HG03039 (cell line): ENCODE results near the gene ZNF180.
"Not testable (repeated sequence)": the region's sequence is repeated elsewhere in the genome, so short reads cannot be mapped to it uniquely, and the experiment has no call there.

ENCODE experiments used
- ATAC-seq: cut with Tn5 transposase; IDR thresholded peaks from one replicate; pipeline ENCODE4 v1.9.1; 2021; ENCODE audit warnings: mild to moderate bottlenecking, moderate library complexity; ENCODE audit not compliant: unreplicated experiment

ZNF180 gene

DNA sequence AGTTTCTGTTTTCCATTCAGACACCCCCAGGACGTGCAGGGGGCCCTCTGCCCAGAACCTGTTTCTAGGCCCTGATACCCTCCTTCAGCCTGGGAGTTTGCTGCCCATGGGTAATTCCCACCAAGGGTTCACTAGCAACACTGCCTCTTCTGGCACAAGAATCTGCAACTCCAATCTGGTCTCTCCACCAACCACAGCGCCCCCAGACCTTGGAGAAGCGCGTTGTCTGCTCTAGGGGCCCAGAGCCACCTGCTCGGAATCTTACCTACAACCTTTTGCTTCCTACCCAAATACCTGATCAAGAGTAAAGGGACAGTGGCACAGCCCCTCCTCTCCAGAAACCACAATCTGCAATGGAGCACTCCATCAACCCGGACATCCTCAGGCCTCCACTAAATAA lies 763 bp downstream of the ZNF180 start:
- no peak for ATAC-seq

DNA sequence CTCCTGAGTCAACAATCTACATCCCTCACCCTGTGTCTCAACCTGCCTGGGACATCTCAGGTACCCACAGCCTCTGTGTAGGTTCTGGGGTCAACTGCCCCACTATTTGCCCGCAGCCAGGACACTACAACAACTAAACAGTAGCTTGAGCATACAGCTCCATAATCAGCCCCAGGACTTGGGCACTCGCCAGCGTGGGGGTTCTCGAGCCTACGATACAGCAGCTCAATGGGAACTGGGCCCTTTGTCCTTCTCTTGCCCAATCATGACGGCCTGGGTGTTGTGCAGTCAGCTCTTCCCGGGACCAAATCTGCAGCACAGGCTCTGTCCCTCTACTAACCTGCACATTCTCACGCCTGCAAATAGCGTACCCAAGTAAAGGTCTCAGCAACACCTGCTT lies 1.3 kb downstream of the ZNF180 start:
- no peak for ATAC-seq

DNA sequence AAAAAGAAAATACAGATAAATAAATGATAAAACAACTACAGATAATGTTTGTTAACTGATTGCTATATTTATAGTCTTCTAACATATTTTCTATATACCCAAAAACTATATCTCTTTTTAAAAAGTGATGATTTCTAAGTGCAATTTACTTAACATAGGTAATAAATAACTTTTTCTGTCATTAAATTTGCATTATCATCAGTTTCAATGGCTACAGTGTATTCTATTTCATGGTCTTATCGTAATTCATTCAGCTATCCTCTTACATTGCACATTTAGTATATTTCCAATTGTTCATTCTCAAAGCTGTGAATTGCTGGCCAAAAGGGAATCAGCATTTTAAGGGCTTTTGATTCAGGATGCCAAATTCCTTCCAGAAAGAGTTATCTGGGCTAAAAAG lies 3.6 kb downstream of the ZNF180 start:
- ATAC-seq, result no peak

DNA sequence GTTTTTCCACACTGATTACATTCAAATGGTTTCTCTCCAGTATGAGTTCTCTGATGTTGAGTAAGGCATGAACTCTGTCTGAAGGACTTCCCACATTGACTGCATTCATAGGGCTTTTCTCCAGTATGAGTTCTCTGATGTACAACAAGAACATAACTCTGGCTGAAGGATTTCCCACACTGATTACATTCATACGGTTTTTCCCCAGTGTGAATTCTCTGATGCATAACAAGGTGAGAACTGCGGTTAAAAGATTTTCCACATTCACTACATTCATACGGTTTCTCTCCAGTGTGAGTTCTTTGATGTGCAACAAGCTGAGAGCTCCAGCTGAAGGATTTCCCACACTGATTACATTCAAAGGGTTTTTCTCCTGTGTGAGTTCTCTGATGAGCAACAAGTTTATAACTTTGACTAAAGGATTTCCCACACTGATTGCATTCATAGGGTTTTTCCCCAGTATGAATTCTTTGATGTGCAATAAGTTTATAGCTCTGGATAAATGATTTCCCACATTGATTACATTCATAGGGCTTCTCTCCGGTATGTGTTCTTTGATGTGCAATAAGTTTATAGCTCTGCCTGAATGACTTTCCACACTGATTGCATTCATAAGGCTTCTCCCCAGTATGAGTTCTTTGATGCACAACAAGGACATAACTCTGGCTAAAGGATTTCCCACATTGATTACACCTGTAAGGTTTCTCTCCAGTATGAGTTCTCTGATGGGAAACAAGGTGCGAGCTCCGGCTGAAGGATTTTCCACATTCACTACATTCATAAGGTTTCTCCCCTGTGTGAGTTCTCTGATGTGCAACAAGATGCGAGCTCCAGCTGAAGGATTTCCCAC lies 23.5 kb downstream of the ZNF180 start:
- no peak for ATAC-seq

DNA sequence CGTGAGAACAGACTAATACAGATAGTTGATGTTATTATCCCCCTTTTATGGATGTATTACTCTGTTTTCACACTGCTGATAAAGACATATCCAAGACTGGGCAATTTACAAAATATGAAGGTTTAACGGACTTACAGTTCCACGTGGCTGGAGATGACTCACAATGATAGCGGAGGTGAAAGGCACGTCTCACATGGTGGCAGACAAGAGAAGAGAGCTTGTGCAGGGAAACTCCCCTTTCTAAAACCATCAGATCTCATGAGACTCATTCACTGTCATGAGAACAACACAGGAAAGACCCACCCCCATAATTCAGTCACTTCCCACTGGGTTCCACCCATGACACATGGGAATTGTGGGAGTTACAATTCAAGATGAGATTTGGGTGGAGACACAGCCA lies 31.6 kb downstream of the ZNF180 start:
- not testable (repeated sequence) for ATAC-seq

DNA sequence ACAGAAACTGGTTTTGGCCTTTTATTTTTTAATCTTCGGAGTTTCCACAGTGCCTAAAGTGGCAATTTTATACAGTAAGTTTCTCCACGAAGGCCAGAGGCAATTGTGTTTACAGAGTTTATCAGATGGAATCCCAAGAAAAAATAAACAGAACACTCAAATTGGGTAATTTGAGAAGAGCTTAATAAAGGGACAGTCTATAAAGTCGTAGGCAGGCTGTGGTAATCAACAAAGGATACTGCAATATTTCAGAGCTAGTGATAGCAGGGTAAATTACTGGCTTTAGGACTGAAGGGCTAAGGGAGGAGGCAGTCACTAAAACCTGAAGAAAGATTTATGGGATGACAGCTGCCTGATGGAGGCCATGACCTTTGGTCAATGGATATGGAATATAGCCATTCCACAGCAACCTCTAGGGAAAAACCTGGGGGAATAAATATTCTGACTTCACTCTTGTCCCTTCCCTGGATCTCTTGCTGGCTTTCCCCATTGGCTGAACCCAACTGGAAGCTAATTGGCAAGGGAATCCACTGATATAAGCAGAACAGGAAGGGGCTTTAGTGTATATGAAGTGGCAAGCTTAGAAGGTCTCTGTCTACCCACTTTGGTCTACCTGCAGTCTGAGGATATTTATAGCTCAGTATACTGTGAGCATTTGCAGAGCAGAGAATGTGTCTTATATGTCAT lies 37.6 kb downstream of the ZNF180 start:
- not testable (repeated sequence) for ATAC-seq

DNA sequence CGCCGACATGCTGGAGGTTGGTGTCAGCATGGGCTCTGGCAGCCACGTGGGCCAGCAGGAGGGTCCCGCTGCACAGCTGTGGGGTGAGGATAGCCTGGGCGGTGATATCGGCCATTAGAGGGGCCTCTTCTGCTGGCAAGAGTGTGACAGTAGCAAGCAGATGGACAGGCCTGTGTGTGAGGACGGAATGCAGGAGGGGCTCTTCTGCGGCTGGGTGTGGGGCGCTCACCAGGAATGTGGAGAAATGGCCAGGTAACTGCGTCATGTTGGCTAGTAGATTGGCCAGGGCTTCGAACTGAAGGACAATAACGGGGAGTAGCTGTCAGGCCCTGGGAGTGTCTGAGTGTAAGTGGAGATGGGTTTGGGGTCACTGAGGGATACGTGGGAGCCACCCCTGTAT lies 44.3 kb downstream of the ZNF180 start:
- ATAC-seq, result not testable (repeated sequence)

DNA sequence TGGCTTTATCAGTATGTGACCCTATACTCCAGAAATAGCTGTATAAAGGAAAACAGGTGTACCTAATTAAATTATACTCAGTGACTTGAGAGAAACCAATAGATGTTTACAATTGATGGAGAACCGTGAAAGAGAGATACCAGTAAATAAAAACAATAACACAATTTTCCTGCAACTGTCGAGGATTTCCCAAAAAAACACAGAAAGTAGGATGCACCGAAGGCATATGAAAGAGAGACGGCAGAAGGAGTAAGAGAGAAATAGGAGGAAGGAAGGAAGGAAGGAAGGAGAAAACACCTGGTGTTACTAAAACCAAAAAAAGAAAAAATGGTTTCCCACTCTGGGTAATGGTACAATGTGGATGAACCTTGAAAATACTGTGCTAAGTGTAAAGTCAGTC lies 45.2 kb downstream of the ZNF180 start:
- ATAC-seq, result no peak

DNA sequence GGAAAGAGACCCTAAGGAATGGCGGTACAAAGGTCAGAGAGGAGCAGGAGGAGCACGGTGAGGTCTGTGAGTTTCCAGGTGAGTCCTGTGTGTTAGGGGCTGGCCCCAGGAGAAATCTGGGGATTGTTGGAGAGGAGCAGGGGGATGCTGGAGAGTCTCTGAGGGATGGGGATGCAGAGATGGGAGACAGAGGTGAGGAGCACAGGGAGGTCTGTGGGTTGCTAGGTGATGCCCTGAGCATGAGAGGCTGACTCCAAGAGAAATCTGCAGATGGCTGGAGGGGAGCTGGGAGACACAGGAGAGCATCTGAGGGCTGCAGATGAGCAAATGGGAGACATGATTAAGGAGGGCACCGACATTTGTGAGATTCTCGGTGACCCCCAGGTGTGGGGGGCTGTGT lies 48.0 kb downstream of the ZNF180 start:
- ATAC-seq, result no peak

DNA sequence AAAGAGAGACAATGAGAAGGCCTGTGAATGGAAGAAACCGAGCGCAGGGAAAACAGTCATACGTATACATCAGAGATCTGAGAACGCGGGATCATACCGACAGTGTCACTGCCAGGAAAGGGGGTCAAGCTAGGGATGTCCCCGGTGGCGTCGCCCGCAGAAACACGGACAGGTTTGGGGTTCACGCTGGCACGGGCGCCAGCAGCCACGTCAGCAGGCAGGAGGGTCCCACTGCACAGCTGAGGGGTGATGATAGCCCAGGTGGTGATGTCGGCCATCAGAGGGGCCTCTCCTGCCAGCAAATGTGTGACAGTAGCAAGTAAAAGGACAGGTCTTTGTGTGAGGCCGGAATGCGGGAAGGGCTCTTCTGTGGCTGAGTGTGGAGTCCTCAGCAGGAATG lies 48.6 kb downstream of the ZNF180 start:
- ATAC-seq, result no peak

DNA sequence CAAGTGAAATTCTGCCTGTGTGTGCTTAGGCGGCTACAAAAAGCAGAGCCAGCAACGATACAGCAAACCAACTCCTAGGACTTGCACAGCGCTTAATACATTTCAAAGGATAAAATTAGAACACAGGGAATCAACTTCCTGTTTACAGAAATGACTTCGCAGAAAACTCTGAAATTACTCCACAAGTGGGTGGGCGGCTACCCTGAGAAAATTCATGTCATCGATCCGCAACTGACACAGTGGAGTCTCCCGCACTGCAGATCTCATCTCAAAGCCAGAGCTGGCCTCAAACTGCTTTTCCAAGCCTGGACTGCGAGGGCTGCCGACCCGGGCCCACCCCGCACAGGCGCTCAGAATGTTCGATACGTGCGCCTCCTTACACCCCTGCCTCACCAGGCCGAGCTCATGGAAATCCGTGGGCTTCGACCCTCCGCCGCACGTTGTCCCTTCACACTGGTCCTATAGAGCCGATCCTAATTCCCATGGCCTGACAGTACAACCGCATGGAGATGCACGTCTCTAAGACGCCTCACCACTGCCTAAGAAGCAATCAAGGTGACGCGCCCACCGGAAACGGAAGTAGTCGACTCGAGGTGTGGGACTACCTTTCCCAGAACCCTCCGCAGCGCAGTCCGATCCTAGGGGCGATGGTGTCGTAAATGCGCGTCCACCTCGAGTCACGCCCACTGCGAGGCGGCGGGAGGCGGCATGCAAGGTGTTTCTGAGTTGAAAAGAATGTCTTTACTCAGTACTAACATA lies 52.2 kb downstream of the ZNF180 start, which contains the start of gene ZNF229:
ZNF229 (minus strand) TSS at position 557 of the 759 bp plus-strand sequence. CDS start 5,625 bp downstream, outside the sequence.
- no peak for ATAC-seq

DNA sequence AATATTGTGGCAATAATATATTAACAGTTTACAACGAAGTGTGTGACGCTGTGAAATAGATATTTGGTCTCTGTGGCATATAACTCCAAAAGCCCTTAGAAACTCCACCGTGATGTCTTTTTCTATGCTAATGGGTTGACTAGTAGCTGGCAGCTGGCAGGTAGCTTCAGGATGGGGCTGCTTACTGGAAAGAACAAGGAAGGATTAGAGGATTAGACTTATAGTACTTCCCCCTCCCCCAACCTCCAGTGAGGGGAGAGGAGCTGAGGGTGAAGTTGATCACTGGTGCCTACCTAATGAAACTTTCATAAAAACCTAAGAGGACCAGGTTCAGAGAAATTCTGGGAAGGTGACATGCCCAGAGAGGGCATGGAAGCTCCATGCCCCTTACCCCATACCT lies 61.9 kb downstream of the ZNF180 start:
- ATAC-seq, result no peak

DNA sequence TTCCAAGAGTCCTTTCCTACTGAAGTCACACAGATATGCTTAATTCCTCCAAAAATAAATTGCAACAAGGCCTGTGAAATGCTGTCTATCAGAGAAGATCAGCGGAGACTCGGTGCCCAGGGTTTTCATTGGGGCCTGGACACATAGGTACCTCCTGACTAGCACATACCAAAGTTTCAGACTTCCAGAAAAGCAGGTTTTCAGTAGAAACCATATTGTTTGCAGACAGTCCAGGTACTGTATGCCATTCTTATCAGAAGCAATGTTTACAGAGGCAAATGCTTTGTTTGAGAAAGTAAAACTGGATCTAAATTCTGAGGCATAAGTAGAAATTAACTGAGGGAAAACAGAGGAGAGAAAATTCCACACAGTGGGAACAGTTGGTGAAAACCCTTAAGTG lies 64.9 kb downstream of the ZNF180 start:
- ATAC-seq, result no peak

DNA sequence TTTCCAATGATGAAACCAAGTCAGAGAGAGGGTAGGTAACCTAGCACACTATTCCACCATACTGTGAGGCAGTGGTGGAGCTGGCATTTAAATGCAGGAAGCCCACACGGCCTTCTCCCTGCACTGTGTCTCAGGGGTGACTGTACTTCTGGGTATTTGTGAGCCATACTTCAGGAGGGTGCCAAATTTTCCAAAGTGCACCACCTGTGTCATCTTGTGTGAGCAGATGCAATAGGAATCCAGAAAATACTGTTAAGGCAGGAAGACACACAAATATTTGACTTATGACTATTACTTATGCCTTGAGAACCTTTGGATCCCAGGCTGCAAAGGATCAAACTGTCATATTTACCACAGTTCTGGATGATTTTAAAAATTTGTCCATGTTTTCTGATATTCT lies 69.4 kb downstream of the ZNF180 start:
- no peak for ATAC-seq
